Neural cell (in vitro differentiated cells): ENCODE results near the gene DACH1.

Source experiments
- CTCF ChIP-seq: fragments of 450-650 bp; IDR thresholded peaks from 2 replicates; pipeline ENCODE4 v1.5.1; 2014; ENCODE audit warnings: antibody characterized with exemption, mild to moderate bottlenecking, moderate library complexity; ENCODE audit not compliant: poor library complexity, severe bottlenecking
- EP300 ChIP-seq: fragments of 450-650 bp; conservative IDR thresholded peaks from 2 replicates; pipeline ENCODE4 v1.6.1; 2014; ENCODE audit warnings: antibody characterized with exemption, mild to moderate bottlenecking, moderate library complexity; ENCODE audit not compliant: poor library complexity, severe bottlenecking
- EZH2 ChIP-seq: fragments of 200-600, 300-800 bp; shearing (Covaris generic), sonication (generic); IDR thresholded peaks from 2 replicates; pipeline ENCODE4 v1.6.1; 2014; ENCODE audit warnings: antibody characterized with exemption, low read length, borderline replicate concordance, mild to moderate bottlenecking; ENCODE audit not compliant: insufficient read depth, poor library complexity, severe bottlenecking
- POLR2AphosphoS5 ChIP-seq: IDR thresholded peaks from 2 replicates; pipeline ENCODE4 v1.6.1; 2012
- RAD21 ChIP-seq: fragments of 450-650 bp; conservative IDR thresholded peaks from 2 replicates; pipeline ENCODE4 v1.6.1; 2014; ENCODE audit warnings: antibody characterized with exemption, mild to moderate bottlenecking, moderate library complexity
- REST ChIP-seq: IDR thresholded peaks from 2 replicates; pipeline ENCODE4 v1.6.1; 2012; ENCODE audit warnings: borderline replicate concordance
- SMC3 ChIP-seq: fragments of 450-650 bp; conservative IDR thresholded peaks from 2 replicates; pipeline ENCODE4 v1.6.1; 2014; ENCODE audit warnings: antibody characterized with exemption, mild to moderate bottlenecking, moderate library complexity; ENCODE audit not compliant: poor library complexity
- TAF1 ChIP-seq: IDR thresholded peaks from 2 replicates; pipeline ENCODE4 v1.6.1; 2012; ENCODE audit warnings: low read depth

DNA sequence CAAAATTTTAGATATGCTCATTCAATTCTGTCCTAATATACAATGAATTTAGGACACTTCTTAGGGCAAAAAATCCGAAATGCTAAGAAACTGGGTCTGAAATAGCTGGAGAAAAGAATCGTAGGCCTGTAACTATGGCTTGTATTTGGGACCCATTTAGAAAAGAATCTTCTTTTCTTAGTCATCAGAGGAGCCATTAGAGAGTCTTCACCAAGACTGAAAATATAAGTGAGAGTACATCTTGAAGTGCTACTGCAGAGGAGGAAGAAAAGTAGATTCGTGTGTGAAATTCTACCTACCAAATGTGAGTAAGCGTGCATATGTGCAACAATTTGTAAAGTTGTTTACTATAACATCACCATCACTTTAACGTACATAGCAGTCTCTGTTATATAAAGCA lies 8.8 kb upstream of the DACH1 start:
- no peak for TF ChIP-seq REST
- TF ChIP-seq TAF1 = no peak
- TF ChIP-seq SMC3 = no peak
- no peak for TF ChIP-seq CTCF
- no peak for TF ChIP-seq POLR2AphosphoS5
- TF ChIP-seq EP300 = no peak
- no peak for TF ChIP-seq EZH2
- TF ChIP-seq RAD21 = no peak
